GM13977 (cell line): ENCODE results near the gene MEIS2.

ENCODE experiments used
- DNase-seq: peaks from one replicate; pipeline ENCODE4 v3.0.0; 2012; ENCODE audit warnings: low spot score
- CTCF ChIP-seq: IDR thresholded peaks from 2 replicates; pipeline ENCODE4 v1.5.1; 2012; ENCODE audit warnings: mild to moderate bottlenecking, control low read depth; ENCODE audit not compliant: insufficient read depth; ENCODE audit errors: extremely low read depth, missing control alignments
- in situ Hi-C: fragments of 300-500 bp; cut with MboI; formaldehyde crosslinking; loops from one replicate; pipeline ENCODE4 v1.12.0; 2022; ENCODE audit warnings: low sequenced_read_pairs, low pct_unique_long_range_greater_than_20kb, mixed read lengths, inconsistent platforms; ENCODE audit not compliant: unreplicated experiment

MEIS2 gene

GRCh38 chr15:37038716-37039106, 61.6 kb downstream of the MEIS2 start:
- no peak for TF ChIP-seq CTCF
- DNase-seq, result no peak
- in situ Hi-C loops, result no loop called here

- DNase-seq, result no peak
- no peak for TF ChIP-seq CTCF
- in situ Hi-C loops, result no loop called here
Observed at GRCh38 chr15:37037850-37038715, 62.3 kb downstream of the MEIS2 start.

GRCh38 chr15:37037071-37037655, 63.2 kb downstream of the MEIS2 start:
- in situ Hi-C loops, result no loop called here

GRCh38 chr15:37034835-37035748, 65.3 kb downstream of the MEIS2 start:
- in situ Hi-C loops, result no loop called here
- TF ChIP-seq CTCF, result no peak
- no peak for DNase-seq

More at GRCh38 chr15:37037071-37037655, 63.2 kb downstream of the MEIS2 start:
- no peak for TF ChIP-seq CTCF
- DNase-seq, result no peak

- no peak for TF ChIP-seq CTCF
- DNase-seq, result no peak
- in situ Hi-C loops, result no loop called here
Observed at GRCh38 chr15:37034392-37034791, 66.0 kb downstream of the MEIS2 start.

- no peak for DNase-seq
- in situ Hi-C loops, result no loop called here
- no peak for TF ChIP-seq CTCF
Observed at GRCh38 chr15:37032091-37032775, 68.1 kb downstream of the MEIS2 start.
